ENCODE results near the gene ELMO2. TPM values are rescaled to one million over a fixed set of nuclear protein-coding genes. Genes with fewer than 3 reads are reported as not detected.

The ELMO2 gene
- total RNA-seq, result 100 to 1,000 TPM; 108 to 156 (median 142) TPM
- total RNA-seq (2013), result 62.8 TPM

DNA sequence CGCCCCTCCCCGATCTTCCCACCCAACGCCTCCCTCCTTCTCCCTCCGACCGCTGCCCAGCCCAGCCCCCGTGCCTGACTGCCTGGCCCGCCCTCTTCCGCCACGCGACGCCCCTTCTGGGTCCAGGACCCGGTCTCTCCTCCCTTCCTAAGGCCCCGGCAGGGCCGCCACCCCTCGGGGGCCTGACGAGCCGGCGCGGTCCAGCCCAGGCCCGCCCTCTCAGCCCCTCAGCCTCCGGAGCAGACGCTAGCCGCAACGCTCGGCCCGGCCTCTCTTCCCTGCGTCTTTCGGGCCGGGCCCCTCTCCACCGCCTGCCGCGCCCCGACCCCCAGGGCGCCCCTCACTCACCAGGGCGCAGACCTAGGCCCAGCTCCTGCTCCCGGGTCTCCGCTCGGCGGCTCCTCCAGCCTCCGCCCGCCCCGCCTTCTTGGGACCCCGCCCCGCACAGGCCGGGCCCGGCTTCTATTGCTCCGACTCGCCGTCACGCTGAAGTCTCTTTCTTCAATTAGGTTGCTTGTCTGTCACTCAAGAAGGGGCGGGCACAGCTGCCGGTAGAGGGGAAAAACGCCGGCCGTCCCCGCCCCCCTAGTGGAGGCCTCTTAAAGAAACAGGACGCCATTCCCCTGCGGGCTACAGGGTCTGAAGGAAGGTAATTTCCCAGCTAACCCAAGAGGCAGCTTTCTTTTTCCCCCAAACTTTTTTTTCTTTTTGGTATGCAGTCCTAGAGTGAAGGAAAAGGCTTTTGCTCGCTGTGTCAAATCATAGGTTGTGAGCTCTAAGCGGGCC lies at the start of gene ELMO2:
Gene ELMO2, minus strand, starts transcription at position 416 of the 786 bp plus-strand sequence. CDS start 12,133 bp downstream, outside the sequence.
- no peaks in the 10 kb centered on the region for H3K36me3 Mint-ChIP-seq
- DNase-seq (peak; percentile 92 to 97), ATAC-seq (peak; percentile 84 to 95 (median 87))
- H3K9me3 Mint-ChIP-seq, result no peaks in the 10 kb centered on the region
- under 1% methylated on average over 60 of the region's 60 CpGs for WGBS (ENCODE audit: insufficient coverage)
- H3K4me3 Mint-ChIP-seq, result peak within 1 kb of the TSS; percentile 93
- H3K27me3 Mint-ChIP-seq (ENCODE audit: low read depth in 2 of 2), result no peaks in the 10 kb centered on the region
- H3K27ac ChIP-seq (ENCODE audit: low read length), result peak within 1 kb of the TSS; percentile 87
- no peaks in the 10 kb centered on the region for H3K36me3 ChIP-seq (ENCODE audit: control insufficient read depth, insufficient read depth, low read length)
- intact Hi-C loops (cut with micrococcal nuclease), result loop anchor here (1.0 kb wide), 1 partner anchor 43 kb away; no protein-coding TSS in a partner anchor
- H3K4me1 ChIP-seq (ENCODE audit: control insufficient read depth, insufficient read depth, low read length), result peaks cover 58% of the 10 kb centered on the region
- TF ChIP-seq CTCF (IDR thresholded peaks at IDR 0.05), result no peak
- peak within 1 kb of the TSS; percentile 78 for H3K4me3 ChIP-seq (ENCODE audit: low read length)
- H3K9me3 ChIP-seq (ENCODE audit: control insufficient read depth, insufficient read depth, low read length), result no peaks in the 10 kb centered on the region
- H3K4me1 Mint-ChIP-seq, result peaks cover 60 to 74% of the 10 kb centered on the region in 2 donors
- H3K27me3 ChIP-seq (ENCODE audit: control insufficient read depth, insufficient read depth, low read length), result no peaks in the 10 kb centered on the region
- peak within 1 kb of the TSS; percentile 97 to 98 for H3K27ac Mint-ChIP-seq

DNA sequence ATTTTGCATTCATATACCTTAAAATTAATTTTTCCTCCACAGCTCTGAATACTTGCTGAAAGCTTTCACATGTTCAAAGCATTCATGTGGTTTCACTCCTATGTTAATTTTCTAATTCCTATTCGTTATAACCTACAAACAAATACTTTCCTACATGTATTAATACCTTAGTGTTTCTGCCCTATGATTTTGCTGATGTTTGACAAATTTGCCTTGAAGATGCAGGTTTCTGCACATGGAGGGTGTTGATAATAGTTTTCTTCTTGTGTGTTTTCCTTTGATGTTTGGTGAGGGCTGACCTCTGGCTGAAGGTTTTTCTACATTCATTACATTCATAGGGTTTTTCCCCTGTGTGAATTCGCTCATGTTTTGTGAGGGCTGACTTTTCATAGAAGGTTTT lies 49.3 kb upstream of the ELMO2 start:
- Mint-ChIP-seq H3K27me3 (ENCODE audit: low read depth in 2 of 2) (peaks cover 27 to 44% of the 10 kb centered on the region in 2 donors), H3K4me1 (peaks cover 0 to 5% of the 10 kb centered on the region in 2 donors), H3K9me3 (peaks cover 4 to 7% of the 10 kb centered on the region in 2 donors), H3K36me3 (peaks cover 14% of the 10 kb centered on the region), H3K4me3 (no peak overlapping the region), H3K27ac (no peak overlapping the region)
- no peaks in the 10 kb centered on the region for H3K36me3 ChIP-seq (ENCODE audit: control insufficient read depth, insufficient read depth, low read length)
- H3K27ac ChIP-seq (ENCODE audit: low read length), result no peak overlapping the region
- DNase-seq (no peak), ATAC-seq (no peak)
- WGBS (ENCODE audit: insufficient coverage), result 80% methylated on average over 1 of the region's 2 CpGs
- peaks cover 7% of the 10 kb centered on the region for H3K9me3 ChIP-seq (ENCODE audit: control insufficient read depth, insufficient read depth, low read length)
- no peak overlapping the region for H3K4me3 ChIP-seq (ENCODE audit: low read length)
- peaks cover 5% of the 10 kb centered on the region for H3K4me1 ChIP-seq (ENCODE audit: control insufficient read depth, insufficient read depth, low read length)
- intact Hi-C loops (cut with micrococcal nuclease), result no loop called here
- H3K27me3 ChIP-seq (ENCODE audit: control insufficient read depth, insufficient read depth, low read length), result peaks cover 5% of the 10 kb centered on the region
- no peak for TF ChIP-seq CTCF (IDR thresholded peaks at IDR 0.05)

DNA sequence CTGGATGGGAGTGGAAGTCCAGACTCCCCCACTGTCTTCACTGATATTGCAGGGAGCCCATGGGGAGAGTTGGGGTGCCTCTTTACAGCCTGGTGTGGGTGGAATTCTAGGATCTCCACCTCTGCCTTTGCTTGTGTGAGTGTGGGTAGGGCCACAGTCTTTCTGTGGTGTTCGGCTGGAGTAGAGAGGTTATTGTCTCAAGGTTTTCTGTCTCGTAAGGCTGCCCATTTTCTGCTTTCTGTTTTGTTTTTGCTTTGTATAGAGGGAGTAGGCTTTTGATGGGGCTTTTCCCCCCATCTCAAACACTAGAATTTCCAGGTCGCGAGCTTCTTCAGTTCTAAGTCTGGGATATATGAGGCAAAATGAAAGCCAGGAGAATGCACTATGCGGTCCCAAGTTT lies 40.4 kb upstream of the ELMO2 start:
- Histone ChIP-seq H3K27me3 (ENCODE audit: control insufficient read depth, insufficient read depth, low read length) (peaks cover 2% of the 10 kb centered on the region), H3K4me1 (ENCODE audit: control insufficient read depth, insufficient read depth, low read length) (no peaks in the 10 kb centered on the region), H3K9me3 (ENCODE audit: control insufficient read depth, insufficient read depth, low read length) (no peaks in the 10 kb centered on the region), H3K4me3 (ENCODE audit: low read length) (no peak overlapping the region), H3K27ac (ENCODE audit: low read length) (no peak overlapping the region), H3K36me3 (ENCODE audit: control insufficient read depth, insufficient read depth, low read length) (no peaks in the 10 kb centered on the region)
- TF ChIP-seq CTCF (IDR thresholded peaks at IDR 0.05), result no peak
- ATAC-seq (no peak), DNase-seq (no peak)
- Mint-ChIP-seq H3K4me1 (no peaks in the 10 kb centered on the region), H3K9me3 (no peaks in the 10 kb centered on the region), H3K4me3 (no peak overlapping the region), H3K27ac (no peak overlapping the region), H3K36me3 (no peaks in the 10 kb centered on the region), H3K27me3 (ENCODE audit: low read depth in 2 of 2) (peaks cover 31 to 34% of the 10 kb centered on the region in 2 donors)
- 100% methylated on average over 1 of the region's 5 CpGs for WGBS (ENCODE audit: insufficient coverage)
- intact Hi-C loops (cut with micrococcal nuclease), result no loop called here

All from natural killer cell (primary cell).